ENCODE results near the gene FCSK. TPM values are rescaled to one million over a fixed set of nuclear protein-coding genes. Genes with fewer than 3 reads are reported as not detected.

Gene FCSK
- total and polyA plus RNA-seq, 2 of the 13 experiments (the other 11 are each of a cell fraction or from before 2014, with no cell fraction given), result 9.1 to 19.2 TPM

DNA sequence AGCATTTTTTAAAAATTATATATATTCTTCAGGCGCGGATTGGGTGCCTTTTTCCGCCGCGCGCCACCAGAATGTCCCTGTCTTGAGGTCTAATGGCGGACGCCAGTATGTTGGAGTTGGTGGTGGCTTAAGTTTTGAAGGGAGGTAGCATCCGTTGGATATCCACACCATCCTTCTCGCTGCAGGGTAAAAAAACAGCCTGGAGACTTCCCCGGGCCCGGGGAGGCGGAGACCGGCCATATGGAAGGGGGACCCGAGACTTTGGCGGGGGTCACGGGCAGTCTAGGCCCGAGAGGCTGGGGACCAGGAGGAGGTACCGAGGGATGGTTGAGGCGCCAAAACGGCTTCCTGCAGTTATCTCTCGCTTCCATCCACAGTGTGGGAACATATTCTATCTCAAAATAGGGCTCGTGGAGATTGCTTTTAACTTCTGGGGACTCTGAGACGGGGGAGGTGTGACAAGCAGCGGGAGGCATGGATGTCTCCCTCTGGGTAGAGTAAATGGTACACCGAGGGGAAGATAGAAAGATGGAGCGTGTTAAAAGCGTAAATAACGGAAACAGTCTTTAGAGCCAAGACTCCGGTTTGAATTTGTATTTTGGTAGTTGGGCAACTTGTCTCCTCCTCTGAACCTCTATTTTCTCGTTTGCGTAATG, 69.5 kb downstream of the FCSK start, which contains the start of gene SF3B3 (continued):
- TF ChIP-seq, protein P1, sequence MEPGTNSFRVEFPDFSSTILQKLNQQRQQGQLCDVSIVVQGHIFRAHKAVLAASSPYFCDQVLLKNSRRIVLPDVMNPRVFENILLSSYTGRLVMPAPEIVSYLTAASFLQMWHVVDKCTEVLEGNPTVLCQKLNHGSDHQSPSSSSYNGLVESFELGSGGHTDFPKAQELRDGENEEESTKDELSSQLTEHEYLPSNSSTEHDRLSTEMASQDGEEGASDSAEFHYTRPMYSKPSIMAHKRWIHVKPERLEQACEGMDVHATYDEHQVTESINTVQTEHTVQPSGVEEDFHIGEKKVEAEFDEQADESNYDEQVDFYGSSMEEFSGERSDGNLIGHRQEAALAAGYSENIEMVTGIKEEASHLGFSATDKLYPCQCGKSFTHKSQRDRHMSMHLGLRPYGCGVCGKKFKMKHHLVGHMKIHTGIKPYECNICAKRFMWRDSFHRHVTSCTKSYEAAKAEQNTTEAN (CRISPR knock-in tag; conservative IDR thresholded peaks at IDR 0.05), result peak; percentile 54; the same call in 1 of the 2 replicates
- TF ChIP-seq ZNF747 (CRISPR knock-in tag; IDR thresholded peaks at IDR 0.05; ENCODE audit: borderline replicate concordance), result no peak
- TF ChIP-seq MAZ (IDR thresholded peaks at IDR 0.05; ENCODE audit: borderline replicate concordance, low read depth, low read length), result no peak
- peak; percentile 49; the same call in 1 of the 2 replicates for TF ChIP-seq MAZ (CRISPR knock-in tag; IDR thresholded peaks at IDR 0.05; ENCODE audit: low read depth)
- no peak for TF ChIP-seq ZNF550 (CRISPR knock-in tag; IDR thresholded peaks at IDR 0.05; ENCODE audit: borderline replicate concordance)
- TF ChIP-seq ZNF816 (CRISPR knock-in tag; IDR thresholded peaks at IDR 0.05; ENCODE audit: borderline replicate concordance), result peak; percentile 89; the same call in 1 of the 2 replicates
- TF ChIP-seq ZNF326 (CRISPR knock-in tag; IDR thresholded peaks at IDR 0.05; ENCODE audit: borderline replicate concordance), result no peak; the same call in 1 of the 2 replicates
- TF ChIP-seq, protein P2, sequence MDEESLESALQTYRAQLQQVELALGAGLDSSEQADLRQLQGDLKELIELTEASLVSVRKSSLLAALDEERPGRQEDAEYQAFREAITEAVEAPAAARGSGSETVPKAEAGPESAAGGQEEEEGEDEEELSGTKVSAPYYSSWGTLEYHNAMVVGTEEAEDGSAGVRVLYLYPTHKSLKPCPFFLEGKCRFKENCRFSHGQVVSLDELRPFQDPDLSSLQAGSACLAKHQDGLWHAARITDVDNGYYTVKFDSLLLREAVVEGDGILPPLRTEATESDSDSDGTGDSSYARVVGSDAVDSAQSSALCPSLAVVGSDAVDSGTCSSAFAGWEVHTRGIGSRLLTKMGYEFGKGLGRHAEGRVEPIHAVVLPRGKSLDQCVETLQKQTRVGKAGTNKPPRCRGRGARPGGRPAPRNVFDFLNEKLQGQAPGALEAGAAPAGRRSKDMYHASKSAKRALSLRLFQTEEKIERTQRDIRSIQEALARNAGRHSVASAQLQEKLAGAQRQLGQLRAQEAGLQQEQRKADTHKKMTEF (CRISPR knock-in tag; IDR thresholded peaks at IDR 0.05), result peak; percentile 87
- TF ChIP-seq, protein P3, sequence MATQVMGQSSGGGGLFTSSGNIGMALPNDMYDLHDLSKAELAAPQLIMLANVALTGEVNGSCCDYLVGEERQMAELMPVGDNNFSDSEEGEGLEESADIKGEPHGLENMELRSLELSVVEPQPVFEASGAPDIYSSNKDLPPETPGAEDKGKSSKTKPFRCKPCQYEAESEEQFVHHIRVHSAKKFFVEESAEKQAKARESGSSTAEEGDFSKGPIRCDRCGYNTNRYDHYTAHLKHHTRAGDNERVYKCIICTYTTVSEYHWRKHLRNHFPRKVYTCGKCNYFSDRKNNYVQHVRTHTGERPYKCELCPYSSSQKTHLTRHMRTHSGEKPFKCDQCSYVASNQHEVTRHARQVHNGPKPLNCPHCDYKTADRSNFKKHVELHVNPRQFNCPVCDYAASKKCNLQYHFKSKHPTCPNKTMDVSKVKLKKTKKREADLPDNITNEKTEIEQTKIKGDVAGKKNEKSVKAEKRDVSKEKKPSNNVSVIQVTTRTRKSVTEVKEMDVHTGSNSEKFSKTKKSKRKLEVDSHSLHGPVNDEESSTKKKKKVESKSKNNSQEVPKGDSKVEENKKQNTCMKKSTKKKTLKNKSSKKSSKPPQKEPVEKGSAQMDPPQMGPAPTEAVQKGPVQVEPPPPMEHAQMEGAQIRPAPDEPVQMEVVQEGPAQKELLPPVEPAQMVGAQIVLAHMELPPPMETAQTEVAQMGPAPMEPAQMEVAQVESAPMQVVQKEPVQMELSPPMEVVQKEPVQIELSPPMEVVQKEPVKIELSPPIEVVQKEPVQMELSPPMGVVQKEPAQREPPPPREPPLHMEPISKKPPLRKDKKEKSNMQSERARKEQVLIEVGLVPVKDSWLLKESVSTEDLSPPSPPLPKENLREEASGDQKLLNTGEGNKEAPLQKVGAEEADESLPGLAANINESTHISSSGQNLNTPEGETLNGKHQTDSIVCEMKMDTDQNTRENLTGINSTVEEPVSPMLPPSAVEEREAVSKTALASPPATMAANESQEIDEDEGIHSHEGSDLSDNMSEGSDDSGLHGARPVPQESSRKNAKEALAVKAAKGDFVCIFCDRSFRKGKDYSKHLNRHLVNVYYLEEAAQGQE (IDR thresholded peaks at IDR 0.05; ENCODE audit: borderline replicate concordance in 1 of 2, low read depth in 1 of 2, low read length in 2 of 2), result peak in 1 of 2 experiments; percentile 86; a peak in 3 of 4 replicates
- TF ChIP-seq SNAPC2 (CRISPR knock-in tag; IDR thresholded peaks at IDR 0.05), result 0 out of 2 replicates have a peak, but pooled peaks have one; percentile 61
- TF ChIP-seq, protein P4, sequence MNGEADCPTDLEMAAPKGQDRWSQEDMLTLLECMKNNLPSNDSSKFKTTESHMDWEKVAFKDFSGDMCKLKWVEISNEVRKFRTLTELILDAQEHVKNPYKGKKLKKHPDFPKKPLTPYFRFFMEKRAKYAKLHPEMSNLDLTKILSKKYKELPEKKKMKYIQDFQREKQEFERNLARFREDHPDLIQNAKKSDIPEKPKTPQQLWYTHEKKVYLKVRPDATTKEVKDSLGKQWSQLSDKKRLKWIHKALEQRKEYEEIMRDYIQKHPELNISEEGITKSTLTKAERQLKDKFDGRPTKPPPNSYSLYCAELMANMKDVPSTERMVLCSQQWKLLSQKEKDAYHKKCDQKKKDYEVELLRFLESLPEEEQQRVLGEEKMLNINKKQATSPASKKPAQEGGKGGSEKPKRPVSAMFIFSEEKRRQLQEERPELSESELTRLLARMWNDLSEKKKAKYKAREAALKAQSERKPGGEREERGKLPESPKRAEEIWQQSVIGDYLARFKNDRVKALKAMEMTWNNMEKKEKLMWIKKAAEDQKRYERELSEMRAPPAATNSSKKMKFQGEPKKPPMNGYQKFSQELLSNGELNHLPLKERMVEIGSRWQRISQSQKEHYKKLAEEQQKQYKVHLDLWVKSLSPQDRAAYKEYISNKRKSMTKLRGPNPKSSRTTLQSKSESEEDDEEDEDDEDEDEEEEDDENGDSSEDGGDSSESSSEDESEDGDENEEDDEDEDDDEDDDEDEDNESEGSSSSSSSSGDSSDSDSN (CRISPR knock-in tag; IDR thresholded peaks at IDR 0.05), result peak; percentile 49
- peak; percentile 39; the same call in 1 of the 2 replicates for TF ChIP-seq JUND (CRISPR knock-in tag; IDR thresholded peaks at IDR 0.05)
- TF ChIP-seq ZNF589 (CRISPR knock-in tag; conservative IDR thresholded peaks at IDR 0.05), result no peak
- peak; percentile 69; the same call in 1 of the 2 replicates for TF ChIP-seq ZNF501 (CRISPR knock-in tag; IDR thresholded peaks at IDR 0.05)
- no peak for TF ChIP-seq KMT2B (CRISPR knock-in tag; IDR thresholded peaks at IDR 0.05)
- TF ChIP-seq, protein P5, sequence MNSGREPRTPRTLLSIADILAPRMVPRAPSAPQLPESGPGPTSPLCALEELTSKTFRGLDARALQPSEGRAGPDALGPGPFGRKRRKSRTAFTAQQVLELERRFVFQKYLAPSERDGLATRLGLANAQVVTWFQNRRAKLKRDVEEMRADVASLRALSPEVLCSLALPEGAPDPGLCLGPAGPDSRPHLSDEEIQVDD (CRISPR knock-in tag; IDR thresholded peaks at IDR 0.05; ENCODE audit: borderline replicate concordance), result no peak

Measured in HepG2 (cell line).